Activated CD4-positive, CD25-positive, alpha-beta regulatory T cell (primary cell): ENCODE data around the gene CHRND.

Experiments
- DNase-seq, 4 experiments: peaks; one replicate each; lab custom pipeline; 2025; lab: John Stamatoyannopoulos, UW

The CHRND gene

GRCh38 chr2:232488097-232488711 lies 37.8 kb upstream of the CHRND start:
- DNase-seq = no peak

DNA sequence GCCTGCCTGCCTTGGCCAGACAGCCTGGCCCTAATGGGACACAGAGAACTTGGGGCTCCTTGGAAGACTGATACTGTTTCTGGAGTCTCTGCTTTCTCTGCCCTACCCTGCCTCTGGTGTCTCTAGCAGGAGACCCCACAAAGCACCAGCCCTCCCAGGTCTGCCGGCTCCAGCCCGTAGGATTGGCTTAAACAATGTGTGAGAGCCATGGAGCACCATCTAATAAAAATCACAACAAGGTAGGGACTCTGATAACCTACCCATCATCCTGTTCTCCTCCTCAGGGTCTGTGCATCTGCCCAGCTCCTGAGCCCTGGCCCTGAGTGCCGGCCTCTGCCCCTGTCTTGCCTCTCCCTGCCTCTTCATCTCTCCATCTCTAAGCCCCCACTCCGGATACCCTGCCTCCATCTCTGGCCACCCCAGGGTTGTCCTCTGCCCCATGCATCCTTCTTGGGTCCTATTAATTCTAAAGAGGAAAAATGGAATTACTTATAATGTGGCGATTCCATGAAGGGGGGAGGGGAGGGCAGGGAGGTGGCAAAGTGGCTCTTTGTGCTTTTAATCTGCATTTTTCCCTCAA lies 37.1 kb upstream of the CHRND start:
- DNase-seq = no peak

DNA sequence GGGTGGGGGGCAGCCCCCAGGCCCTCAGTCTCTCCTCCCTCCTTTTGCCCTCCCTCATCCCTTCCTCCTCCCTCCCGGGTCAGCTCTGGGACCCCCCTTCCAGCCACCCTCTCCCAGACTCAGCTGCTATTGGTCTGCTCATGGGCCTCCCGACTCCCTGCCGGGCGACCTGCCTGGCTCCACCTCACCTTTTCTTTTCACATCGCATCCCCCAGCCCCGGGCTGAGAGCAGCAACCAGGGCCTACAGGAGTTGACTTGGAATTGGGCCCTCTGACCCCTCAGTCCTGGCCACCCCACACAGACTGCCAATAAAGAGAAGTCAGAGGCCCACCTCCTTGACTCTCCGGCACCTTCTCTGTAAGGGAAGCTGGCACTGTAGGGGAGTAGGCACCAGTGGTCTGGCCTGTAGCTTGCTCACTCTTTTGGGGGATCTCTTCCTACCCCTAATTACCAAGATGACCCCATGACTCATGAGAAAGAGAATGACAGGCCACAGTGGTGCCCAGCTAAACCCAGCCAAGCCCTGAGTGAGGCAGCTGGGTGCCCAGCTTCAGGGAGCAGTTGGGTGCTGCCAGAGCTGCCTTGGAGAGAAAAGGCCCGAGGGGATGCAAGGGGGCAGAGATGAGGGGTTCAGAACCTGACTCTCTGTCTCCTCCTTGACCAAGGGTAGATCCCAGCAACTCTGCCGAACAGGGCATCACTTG lies 36.3 kb upstream of the CHRND start:
- DNase-seq = no peak

DNA sequence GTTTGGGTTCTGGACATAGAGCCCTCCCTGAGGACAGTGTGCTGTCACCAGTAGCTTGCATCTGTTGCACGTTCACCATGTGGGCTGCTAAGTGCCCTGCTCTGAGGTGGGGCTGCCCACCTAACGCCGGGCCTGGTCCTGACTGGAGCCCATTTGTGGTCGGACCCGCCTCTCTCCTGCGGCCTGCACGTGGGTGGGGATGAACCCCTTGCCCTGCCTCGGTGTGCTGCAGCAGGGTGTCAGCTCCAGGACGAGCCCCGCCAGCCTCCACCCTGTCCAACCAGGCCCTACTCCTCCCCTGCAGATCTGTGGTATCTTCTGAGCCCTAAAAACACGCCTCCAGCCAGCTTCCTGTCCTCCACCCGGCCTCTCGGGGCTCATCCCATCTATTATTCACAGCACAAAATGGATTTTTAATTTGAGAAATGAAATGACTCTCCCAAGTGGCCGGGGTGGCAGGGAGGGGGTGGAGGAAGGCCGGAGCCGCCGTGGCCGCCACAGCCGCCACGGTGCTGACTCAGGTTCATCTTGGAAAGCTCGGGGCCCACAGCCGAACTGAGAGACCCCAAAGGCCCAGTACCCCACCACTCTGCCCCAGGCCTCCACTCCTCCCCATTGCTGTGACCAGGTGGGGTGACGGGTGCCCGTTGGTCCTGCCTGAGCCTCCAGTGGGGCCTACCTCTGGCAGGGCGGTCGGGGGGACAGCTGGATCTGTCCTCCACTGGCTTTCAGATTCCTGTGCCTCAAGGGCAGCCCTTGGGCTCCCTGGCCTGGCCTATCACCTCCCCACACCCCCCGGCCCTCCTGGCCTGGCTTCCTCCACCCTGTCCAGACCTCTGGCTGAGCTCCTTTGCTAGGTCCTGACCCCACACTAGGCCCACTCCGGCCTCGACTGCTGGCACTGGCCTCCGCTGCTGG lies 35.5 kb upstream of the CHRND start:
- DNase-seq = no peak

DNA sequence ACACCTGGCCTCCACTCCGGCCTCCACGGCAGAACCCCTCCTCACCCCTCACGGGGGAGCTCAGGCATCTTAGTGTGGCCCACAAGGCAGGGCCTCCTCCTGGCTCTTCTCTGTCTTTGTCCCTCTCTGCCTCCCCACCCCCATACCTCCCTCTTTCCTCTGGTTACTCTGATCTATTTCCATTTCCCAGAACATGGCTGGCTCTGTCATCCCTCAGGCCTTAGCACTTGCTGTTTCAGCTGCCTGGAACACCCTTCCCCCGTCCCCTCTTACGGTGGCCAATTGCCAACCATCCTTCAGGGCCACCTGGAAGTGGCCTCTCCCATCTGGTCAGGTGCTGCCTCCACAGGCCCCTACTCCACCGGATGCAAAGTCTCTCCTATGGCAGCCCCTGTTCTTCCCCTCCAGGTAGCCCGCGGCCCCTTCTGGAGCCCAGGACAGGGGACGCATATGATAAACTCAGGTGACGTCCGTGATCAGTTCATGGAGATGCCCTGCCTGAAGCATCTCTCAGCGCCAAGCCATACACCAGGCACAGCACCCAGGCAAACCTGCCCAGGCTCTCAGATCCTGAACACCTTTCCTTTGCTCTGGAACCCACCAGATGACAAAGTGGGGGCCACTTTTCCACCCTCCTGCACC lies 34.7 kb upstream of the CHRND start:
- DNase-seq = no peak

DNA sequence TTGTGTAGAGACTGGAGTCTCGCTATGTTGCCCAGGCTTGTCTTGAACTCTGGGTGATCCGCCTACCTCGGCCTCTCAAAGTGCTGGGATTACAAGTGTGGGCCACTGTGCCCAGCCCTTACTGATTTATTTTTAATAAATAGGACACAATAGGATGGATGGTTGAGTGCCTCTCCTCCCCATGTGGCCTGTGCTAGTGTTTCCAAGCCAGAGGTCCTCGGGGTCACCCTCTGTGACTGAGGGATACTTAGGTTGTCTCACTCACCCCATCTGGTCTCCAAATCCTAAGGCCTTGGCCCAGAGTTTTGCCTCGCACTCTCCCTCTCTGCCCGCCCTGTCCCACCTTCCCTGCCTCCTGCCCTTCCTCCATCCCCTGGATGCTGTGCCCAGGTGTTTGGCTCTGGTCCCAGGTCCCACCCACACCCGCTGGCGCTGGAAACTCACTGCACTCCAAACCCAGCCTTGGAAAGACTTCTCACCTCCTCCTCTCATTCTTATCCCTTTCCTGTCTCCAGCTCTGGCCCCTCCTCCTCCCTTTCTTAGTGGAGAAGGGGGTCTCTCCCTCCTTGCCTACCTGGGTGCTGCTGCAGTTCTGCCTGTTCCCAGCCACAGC lies 33.6 kb upstream of the CHRND start:
- no peak for DNase-seq

GRCh38 chr2:232492963-232493700 lies 32.8 kb upstream of the CHRND start:
- no peak for DNase-seq

GRCh38 chr2:232493701-232494474 lies 32.1 kb upstream of the CHRND start:
- DNase-seq = no peak

- DNase-seq = no peak
Measured at GRCh38 chr2:232494542-232494941, 31.4 kb upstream of the CHRND start.

DNA sequence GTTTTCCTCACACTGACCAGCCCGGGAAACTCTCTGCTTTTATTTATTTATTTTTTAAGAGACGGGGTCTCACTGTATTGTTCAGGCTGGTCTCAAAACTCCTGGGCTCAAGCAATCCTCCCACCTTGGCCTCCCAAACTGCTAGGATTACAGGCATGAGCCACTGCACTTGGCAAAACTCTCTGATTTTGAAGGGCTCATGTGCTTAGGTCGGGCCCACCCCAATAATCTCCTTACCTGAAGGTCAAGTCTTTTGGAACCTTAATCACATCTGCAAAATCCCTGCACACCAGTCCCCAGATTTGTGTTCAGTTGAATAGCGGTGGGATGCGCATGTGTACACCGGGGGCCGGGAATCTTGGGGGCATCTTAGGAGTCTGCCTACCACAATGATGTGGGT lies 30.7 kb upstream of the CHRND start:
- DNase-seq = no peak

GRCh38 chr2:232496501-232497270 lies 29.3 kb upstream of the CHRND start:
- DNase-seq = no peak

- no peak for DNase-seq
Measured at GRCh38 chr2:232497348-232497747, 28.6 kb upstream of the CHRND start.

DNA sequence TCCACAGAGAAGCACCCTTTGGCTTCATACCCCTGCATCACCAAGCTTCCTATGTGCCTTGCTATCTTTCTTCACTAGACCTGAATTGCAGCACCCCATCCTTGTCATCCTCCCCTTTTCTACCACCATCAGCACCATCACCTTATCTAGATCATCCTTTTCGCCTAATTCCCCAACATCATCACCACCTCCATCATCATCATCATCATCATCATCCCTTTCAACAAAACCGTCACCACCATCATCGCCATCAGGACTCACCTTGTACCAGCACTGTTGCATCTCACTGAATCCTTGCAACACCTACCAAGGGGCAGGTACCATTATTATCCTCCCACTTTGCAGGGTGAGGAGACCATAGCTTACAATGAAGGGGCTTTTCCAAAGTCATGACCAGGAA lies 27.5 kb upstream of the CHRND start:
- DNase-seq = no peak

DNA sequence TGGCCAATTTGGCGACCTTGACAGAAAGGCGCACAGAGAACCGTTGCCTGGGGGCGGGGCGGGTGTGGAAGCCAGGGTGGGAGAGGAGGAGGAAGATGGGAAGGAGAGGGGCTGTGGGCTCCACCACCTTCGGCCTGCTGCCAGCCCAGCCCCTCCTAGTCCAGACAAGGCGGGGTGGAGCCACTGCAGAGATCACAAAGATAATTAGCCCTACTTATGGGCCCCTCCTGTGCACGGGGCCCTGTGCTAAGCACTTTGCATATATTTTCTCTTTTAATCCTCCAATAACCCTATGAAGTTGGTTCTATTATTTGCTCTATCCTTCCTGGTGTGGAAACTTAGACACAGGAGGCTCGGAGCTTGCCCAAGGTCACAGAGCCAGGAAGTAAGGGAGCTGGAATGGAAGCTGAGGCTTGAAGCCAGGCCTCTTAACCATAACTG lies 24.6 kb upstream of the CHRND start:
- no peak for DNase-seq

GRCh38 chr2:232501794-232502390 lies 24.1 kb upstream of the CHRND start:
- no peak for DNase-seq

GRCh38 chr2:232502511-232502910 lies 23.4 kb upstream of the CHRND start:
- no peak for DNase-seq

DNA sequence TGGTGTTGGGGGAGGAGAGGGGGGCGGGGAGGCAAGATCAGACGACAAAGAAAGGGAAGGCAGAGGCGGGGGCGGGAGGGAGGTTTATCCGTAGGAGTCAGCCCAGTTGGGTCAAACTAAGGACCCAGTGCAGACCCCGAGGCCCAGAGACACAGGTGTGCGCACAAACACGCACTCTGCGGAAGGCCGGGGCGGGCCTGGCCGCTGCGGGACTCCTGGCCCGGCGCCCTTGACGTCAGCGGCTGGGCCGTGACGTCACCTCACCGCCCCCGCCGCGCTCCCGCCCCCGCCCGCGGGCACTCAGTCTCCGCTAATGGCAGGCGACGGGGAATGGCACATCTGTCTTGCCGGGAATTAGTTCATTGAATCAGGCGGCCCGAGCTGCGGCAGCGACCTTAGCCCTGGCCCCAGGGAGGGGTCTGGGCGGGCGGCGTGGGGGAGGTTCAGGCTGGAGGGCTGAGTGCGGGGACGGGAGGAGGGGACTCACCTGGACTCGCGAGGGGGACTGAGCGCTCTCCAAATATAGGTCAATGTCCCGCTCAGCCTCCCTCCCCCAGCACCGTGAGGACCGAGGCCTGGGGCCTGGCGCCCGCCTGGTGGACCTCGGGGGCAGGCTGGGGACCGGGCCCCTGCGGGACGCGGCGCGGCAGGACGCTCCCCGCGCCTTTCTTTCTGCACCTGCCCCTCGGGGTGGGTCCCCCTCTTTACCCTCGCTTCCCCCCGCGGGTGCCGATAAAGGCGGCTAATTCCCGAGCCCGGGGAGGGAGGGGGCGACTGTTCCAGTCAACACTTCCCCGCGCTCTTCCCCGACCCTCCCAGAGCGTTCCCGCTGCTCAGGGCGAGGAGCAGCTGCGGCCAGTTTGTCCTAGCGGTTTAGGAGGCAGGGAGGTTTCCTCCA lies 22.8 kb upstream of the CHRND start:
- no peak for DNase-seq

DNA sequence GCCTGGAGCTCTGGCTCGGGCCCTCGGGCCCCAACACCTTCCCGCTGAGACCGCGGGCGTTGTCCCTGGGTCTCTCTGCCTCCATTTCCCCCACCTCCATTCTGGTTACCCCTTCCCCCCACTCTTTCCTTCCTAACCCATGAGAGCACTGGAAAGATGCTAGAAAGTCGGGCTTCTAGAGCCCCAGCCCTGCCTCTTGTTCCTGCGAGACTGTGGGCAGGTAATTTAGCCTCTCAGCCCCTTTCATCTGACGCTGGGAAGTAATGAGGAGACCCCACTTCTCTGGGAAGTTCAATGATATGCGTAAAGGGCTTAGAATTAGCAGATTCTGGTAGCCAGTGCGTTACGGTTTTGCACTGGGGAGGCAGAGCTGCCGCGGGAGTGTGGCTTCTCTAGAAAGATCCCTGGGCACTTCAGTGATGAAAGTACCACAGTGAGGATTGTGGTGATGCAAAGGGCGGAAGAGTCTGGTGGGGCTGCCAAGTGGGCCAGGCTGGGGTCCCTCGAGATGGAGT lies 22.1 kb upstream of the CHRND start:
- no peak for DNase-seq
